Heart right ventricle (tissue), 16 donors: ENCODE measurements around the gene RELT. TPM values are rescaled to one million over a fixed set of nuclear protein-coding genes. Genes with fewer than 3 reads are reported as not detected.

ENCODE experiments used
- ATAC-seq, 8 donors: fragments of 200-7000 bp; cut with Tn5 transposase; one replicate each; pipeline ENCODE4 v1.9.1; 2020; ENCODE audit warnings: mild to moderate bottlenecking in 8 of 8, moderate library complexity in 8 of 8, moderate number of reproducible peaks in 1 of 8
- DNase-seq, 2 donors: peaks; one replicate each; pipeline ENCODE4 v3.0.0-alpha.2; 2020
- H3K27ac ChIP-seq, 10 donors: fragments of 200-600 bp; sonication (generic) in 2 of 10; one replicate each; pipeline versions ENCODE4 v1.5.0 to v1.8.0; 2020 to 2022; ENCODE audit warnings: mild to moderate bottlenecking in 3 of 10
- H3K27me3 ChIP-seq, 7 donors: fragments of 200-600 bp; one replicate each; pipeline ENCODE4 v1.8.0; 2021 to 2022; ENCODE audit warnings: mild to moderate bottlenecking in 2 of 7
- H3K36me3 ChIP-seq, 9 donors: fragments of 200-600 bp; sonication (generic) in 1 of 9; one replicate each; pipeline versions ENCODE4 v1.5.0 to v1.8.0; 2020 to 2022; ENCODE audit warnings: mild to moderate bottlenecking in 2 of 9
- H3K4me1 ChIP-seq, 9 donors: fragments of 200-600 bp; sonication (generic) in 1 of 9; one replicate each; pipeline versions ENCODE4 v1.5.0 to v1.8.0; 2020 to 2022; ENCODE audit warnings: mild to moderate bottlenecking in 4 of 9
- H3K4me3 ChIP-seq, 10 donors: fragments of 200-600 bp; sonication (generic) in 2 of 10; one replicate each; pipeline versions ENCODE4 v1.5.0 to v1.8.0; 2020 to 2022; ENCODE audit warnings: mild to moderate bottlenecking in 7 of 10, moderate library complexity in 2 of 10
- H3K9me3 ChIP-seq, 11 donors: fragments of 200-600 bp in 10 of 11; sonication (generic) in 2 of 11; one replicate each; pipeline versions ENCODE4 v1.5.0 to v1.8.0; 2013 to 2022; ENCODE audit warnings: mild to moderate bottlenecking in 2 of 11, control low read depth in 1 of 11, moderate library complexity in 1 of 11
- WGBS, 2 donors: extraction: QIAGEN DNeasy Blood & Tissue Kit; methylation state at CpG; one replicate each; pipeline ENCODE4 v1.1.7; 2013; ENCODE audit warnings: inconsistent platforms in 1 of 2; 5-methylcytosine and 5-hydroxymethylcytosine counted together
- intact Hi-C, 10 donors: fragments of 100-400 bp; cut with DNase I; formaldehyde crosslinking; loops; one replicate each; pipeline versions ENCODE4 v1.11.1 to v1.14.2; 2022
- polyA plus RNA-seq, 2 donors: library from polyadenylated mRNA; stranded (reverse); fragments of 200-250 nt; gene quantifications; one replicate each; pipeline ENCODE4 v1.2.3, GENCODE V29; 2013
- total RNA-seq, 10 donors: library from RNA; stranded (reverse); fragmentation: NEBNext Ultra II Directional in 3 of 10; extraction: Animal tissue kit (Norgen Biotek cat#: 25700) in 3 of 10; gene quantifications; one replicate each; pipeline versions ENCODE4 v1.2.1 to v1.2.4, GENCODE V29; 2021 to 2023
- TF ChIP-seq, protein P1 (sequence below), 9 donors: fragments of 200-600 bp; sonication (generic) in 2 of 9; IDR thresholded peaks; one replicate each; pipeline versions ENCODE4 v1.5.0 to v1.8.0; 2021 to 2022; ENCODE audit warnings: antibody characterized with exemption in 9 of 9, mild to moderate bottlenecking in 5 of 9, moderate library complexity in 1 of 9
- donor health status: Arrhythmogenic right ventricular cardiomyopathy.
- donor health status: ischemic (EF 13 %, LVEDD 7.1; RV severe dilation, severe dysfunction).
- donor health status: healthy with polysubstance abuse.
- donor health status: DM: no; HTN: yes; CAD: no.
- donor health status: DM: no; HTN: no; CAD: no.
- donor health status: ischemic (EF 25% LVEDD 6.9; RV normal size, moderate dysfunction).
- donor health status: ischemic (EF 25% LVEDD 5.7; RV mildly dilated, moderate dysfunction).
- donor health status: healthy.
- donor health status: DM: yes; HTN: yes; CAD: no.
- donor health status: Ischemic cardiomyopathy.
- donor health status: ischemic (EF 35%, LVEDD 5.7; RV mildly dilated, moderate dysfunction).
- donor health status: nonischemic (EF 11% LVEDD 7.7; RV severe dilation, severe dysfunction).
- donor health status: DM: yes; HTN: yes; CAD: no.
- donor health status: PGD.
- donor health status: ischemic (EF 29% LVEDD 5.4; RV normal size, mild dysfunction).
- donor health status: nonischemic (EF 23%, LVEDD 6.1; RV moderate dilation, normal function).

Gene RELT
- total and polyA plus RNA-seq, 12 donors: 1.0 to 9.2 (median 2.7) TPM

DNA sequence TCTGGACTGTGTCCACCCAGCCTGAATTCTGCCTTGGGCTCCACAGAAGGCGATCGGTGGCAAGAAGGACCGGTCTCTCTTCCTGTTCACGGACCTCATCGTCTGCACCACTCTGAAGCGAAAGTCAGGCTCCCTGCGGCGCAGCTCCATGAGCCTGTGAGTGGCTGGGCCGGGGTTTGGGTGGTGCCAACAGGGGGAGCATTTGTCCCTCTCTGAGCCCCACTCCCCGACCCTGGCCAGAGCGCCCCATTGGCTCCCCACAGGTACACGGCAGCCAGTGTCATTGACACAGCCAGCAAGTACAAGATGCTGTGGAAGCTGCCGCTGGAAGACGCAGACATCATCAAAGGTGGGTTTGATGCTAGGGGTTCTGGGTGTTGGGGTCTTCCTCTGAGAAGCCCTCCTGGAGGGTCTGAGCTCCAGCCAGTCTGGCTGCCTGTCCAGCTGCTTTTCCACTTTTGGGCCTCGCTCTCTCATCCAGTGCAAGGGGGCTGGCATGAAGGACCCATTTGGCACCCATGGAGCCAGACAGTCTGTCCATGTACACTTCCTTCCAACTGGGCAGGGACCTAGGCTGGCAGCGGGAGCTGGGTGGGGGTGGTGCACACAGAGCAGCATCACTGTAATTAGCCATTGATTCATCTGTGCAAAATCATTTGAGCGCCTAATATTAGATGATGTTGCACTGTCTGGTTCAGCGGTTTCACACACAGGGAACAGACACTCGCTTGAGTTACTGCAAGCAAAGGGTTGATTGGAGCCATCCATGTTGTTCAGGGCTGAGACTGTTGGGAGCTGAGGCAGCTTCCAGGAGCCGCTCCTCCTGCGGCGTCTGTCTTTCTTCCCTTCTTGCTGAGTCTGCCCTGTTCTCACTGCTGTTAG lies 19.0 kb upstream of the RELT start:
- H3K36me3 ChIP-seq: peaks cover 0 to 100% (median 37%) of the 10 kb centered on the region in 9 donors
- DNase-seq: no peak
- H3K27me3 ChIP-seq: no peaks in the 10 kb centered on the region
- H3K4me1 ChIP-seq: peaks cover 0 to 24% (median 15%) of the 10 kb centered on the region in 9 donors
- no peak for ATAC-seq
- H3K27ac ChIP-seq: peak overlapping the region in 1 of 10 donors; percentile 0
- H3K4me3 ChIP-seq: no peak overlapping the region
- 92 to 96% methylated on average over 22 of the region's 22 CpGs for WGBS, 2 donors
- intact Hi-C loops: no loop called here
- H3K9me3 ChIP-seq: no peaks in the 10 kb centered on the region
- TF ChIP-seq, protein P1, sequence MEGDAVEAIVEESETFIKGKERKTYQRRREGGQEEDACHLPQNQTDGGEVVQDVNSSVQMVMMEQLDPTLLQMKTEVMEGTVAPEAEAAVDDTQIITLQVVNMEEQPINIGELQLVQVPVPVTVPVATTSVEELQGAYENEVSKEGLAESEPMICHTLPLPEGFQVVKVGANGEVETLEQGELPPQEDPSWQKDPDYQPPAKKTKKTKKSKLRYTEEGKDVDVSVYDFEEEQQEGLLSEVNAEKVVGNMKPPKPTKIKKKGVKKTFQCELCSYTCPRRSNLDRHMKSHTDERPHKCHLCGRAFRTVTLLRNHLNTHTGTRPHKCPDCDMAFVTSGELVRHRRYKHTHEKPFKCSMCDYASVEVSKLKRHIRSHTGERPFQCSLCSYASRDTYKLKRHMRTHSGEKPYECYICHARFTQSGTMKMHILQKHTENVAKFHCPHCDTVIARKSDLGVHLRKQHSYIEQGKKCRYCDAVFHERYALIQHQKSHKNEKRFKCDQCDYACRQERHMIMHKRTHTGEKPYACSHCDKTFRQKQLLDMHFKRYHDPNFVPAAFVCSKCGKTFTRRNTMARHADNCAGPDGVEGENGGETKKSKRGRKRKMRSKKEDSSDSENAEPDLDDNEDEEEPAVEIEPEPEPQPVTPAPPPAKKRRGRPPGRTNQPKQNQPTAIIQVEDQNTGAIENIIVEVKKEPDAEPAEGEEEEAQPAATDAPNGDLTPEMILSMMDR (IDR thresholded peaks at IDR 0.05): no peak

DNA sequence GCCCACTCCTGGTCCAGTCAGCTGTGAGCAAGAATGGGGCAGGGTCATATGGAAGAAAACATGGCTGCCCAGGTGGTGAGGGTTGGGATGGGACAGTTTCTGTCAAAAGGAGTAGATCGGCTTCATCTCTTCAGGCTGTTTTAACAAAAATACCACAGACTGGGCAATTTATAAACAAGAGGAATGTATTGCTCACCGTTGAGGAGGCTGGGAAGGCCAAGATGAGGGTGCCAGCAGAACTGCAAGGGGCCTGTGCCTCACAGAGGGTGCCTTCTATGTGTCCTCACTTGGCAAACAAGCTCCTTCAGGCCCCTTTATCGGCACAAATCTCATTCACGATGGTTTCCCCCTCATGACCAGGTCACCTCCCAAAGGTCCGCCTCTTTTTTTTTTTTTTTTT lies 18.1 kb upstream of the RELT start:
- peaks cover 0 to 24% (median 15%) of the 10 kb centered on the region in 9 donors for H3K4me1 ChIP-seq
- intact Hi-C loops: no loop called here
- peak overlapping the region in 1 of 10 donors; percentile 0 for H3K27ac ChIP-seq
- 74 to 77% methylated on average over 5 of the region's 5 CpGs for WGBS, 2 donors
- no peak overlapping the region for H3K4me3 ChIP-seq
- DNase-seq (no peak), ATAC-seq (no peak)
- TF ChIP-seq, protein P1 (IDR thresholded peaks at IDR 0.05): no peak
- H3K9me3 ChIP-seq: no peaks in the 10 kb centered on the region
- H3K27me3 ChIP-seq: no peaks in the 10 kb centered on the region
- peaks cover 0 to 100% (median 41%) of the 10 kb centered on the region in 9 donors for H3K36me3 ChIP-seq

DNA sequence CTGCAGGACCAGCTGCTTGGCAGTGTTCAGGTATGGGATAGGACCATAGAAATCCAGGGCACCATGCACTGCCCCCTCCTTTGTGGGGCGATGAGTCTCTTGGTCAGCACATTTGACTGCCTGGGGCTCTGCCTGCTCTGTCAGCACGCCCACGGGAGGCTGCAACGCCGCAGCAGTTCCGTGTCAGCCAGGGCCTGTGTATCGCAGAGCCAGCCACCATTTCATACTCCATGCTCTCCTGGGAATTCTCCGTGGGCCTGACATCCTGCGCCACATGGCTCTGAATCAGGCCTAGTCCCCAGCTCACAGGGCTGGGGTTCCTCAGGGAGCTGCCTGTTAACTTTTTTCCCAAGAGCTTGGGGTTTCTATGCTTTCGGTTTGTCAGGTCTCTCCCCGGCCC lies 16.9 kb upstream of the RELT start:
- DNase-seq (peak; percentile 60 to 76), ATAC-seq (peak; percentile 53 to 84 (median 74))
- Histone ChIP-seq H3K27me3 (no peaks in the 10 kb centered on the region), H3K27ac (peak overlapping the region in 9 of 10 donors; percentile 24 to 61 (median 50)), H3K36me3 (peaks cover 4 to 100% (median 49%) of the 10 kb centered on the region in 9 donors), H3K9me3 (no peaks in the 10 kb centered on the region), H3K4me3 (no peak overlapping the region), H3K4me1 (peaks cover 0 to 24% (median 15%) of the 10 kb centered on the region in 9 donors)
- intact Hi-C loops: no loop called here
- 62 to 65% methylated on average over 11 of the region's 11 CpGs for WGBS, 2 donors
- TF ChIP-seq, protein P1 (IDR thresholded peaks at IDR 0.05): no peak

DNA sequence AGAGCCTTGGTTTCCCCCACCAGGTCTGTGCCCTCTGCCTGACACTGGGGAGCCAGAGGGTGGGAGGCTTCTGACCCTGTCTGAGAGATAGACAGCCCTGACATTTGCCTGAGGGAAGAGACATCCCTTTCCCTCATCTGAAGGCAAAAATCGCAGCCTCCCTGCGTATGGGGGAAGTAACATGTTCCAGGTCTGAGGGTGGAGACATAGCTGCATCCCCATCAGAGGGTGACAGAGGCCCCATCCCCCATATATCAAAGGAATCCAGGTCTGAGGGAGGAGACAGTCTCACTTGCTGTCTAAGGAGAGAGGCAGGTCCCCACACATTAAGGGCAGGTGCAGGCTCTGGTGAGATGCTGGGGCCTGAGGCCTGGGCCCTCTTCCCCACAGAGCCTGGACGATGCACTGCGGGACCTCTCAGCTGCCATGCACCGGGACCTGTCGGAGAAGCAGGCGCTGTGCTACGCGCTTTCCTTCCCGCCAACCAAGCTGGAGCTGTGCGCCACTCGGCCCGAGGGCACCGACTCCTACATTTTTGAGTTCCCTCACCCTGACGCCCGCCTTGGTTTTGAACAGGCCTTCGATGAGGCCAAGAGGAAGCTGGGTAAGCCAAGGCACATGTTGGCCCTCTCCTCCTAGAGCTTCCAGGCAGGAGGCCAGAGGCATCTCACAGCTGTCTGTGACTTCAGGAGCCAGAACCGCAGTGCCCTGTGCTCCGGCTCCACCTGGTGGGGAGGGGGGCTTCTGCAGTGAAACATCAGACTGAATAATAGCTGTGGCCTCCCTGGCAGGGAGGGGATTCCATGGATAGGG lies 16.1 kb upstream of the RELT start:
- no peaks in the 10 kb centered on the region for H3K27me3 ChIP-seq
- no peaks in the 10 kb centered on the region for H3K9me3 ChIP-seq
- peak overlapping the region in 9 of 10 donors; percentile 7 to 61 (median 50) for H3K27ac ChIP-seq
- ATAC-seq (peak in 2 of 8 donors; percentile 3 to 6), DNase-seq (no peak)
- no peak overlapping the region for H3K4me3 ChIP-seq
- H3K36me3 ChIP-seq: peaks cover 8 to 100% (median 51%) of the 10 kb centered on the region in 9 donors
- WGBS, 2 donors: 83% methylated on average over 19 of the region's 19 CpGs
- intact Hi-C loops: no loop called here
- peaks cover 0 to 24% (median 15%) of the 10 kb centered on the region in 9 donors for H3K4me1 ChIP-seq
- TF ChIP-seq, protein P1 (IDR thresholded peaks at IDR 0.05): peak in 6 of 9 donors; percentile 10 to 38 (median 24)
